ENCODE data around the gene PPIF. TPM values are rescaled to one million over a fixed set of nuclear protein-coding genes. Genes with fewer than 3 reads are reported as not detected.

Gene PPIF
- total and polyA plus RNA-seq, 4 experiments from 2014 or later, result 10.6 to 33.7 (median 19.7) TPM

- H3K4me3 ChIP-seq (ENCODE audit: low read length in 2 of 2), result no peak overlapping the region
- POLR2A ChIA-PET (ENCODE audit: partially characterized antibody), result interaction anchor here (1.6 kb wide), 1 partner anchor 9 kb away, joined by 3 read pairs; no protein-coding TSS in a partner anchor
- no peaks in the 10 kb centered on the region for H3K27me3 ChIP-seq (ENCODE audit: insufficient read depth, low read length)
- no peak overlapping the region for H3K27ac ChIP-seq (ENCODE audit: low read depth, low read length)
- Mint-ChIP-seq H3K27me3 (no peaks in the 10 kb centered on the region), H3K4me3 (no peak overlapping the region), H3K4me1 (peaks cover 15 to 43% (median 26%) of the 10 kb centered on the region in 4 donors), H3K36me3 (peaks cover 51 to 53% of the 10 kb centered on the region in 2 donors), H3K9me3 (peaks cover 0 to 4% (median 0%) of the 10 kb centered on the region in 8 donors), H3K27ac (no peak overlapping the region)
- CTCF ChIA-PET (ENCODE audit: partially characterized antibody), result interaction anchor here (2.1 to 2.4 kb wide), 2 partner anchors 9 to 17 kb away, joined by 7 to 12 read pairs; no protein-coding TSS in a partner anchor
- intact Hi-C loops (cut with micrococcal nuclease), result no loop called here
- no peaks in the 10 kb centered on the region for H3K9me3 ChIP-seq (ENCODE audit: control insufficient read depth in 1 of 2, low read length in 2 of 2)
- peaks cover 21% of the 10 kb centered on the region for H3K36me3 ChIP-seq (ENCODE audit: insufficient read depth, low read length)
- no peak for DNase-seq
- H3K4me1 ChIP-seq (ENCODE audit: insufficient read depth, low read length), result peaks cover 9% of the 10 kb centered on the region
Observed at GRCh38 chr10:79357180-79357579, 9.9 kb downstream of the PPIF start.

- DNase-seq, result no peak
Observed at GRCh38 chr10:79358811-79359210, 11.5 kb downstream of the PPIF start.

GRCh38 chr10:79359816-79360498, 12.7 kb downstream of the PPIF start:
- H3K27ac Mint-ChIP-seq, result peak overlapping the region in 1 of 7 donors; percentile 65
- peaks cover 9% of the 10 kb centered on the region for H3K4me1 ChIP-seq (ENCODE audit: insufficient read depth, low read length)
- no peaks in the 10 kb centered on the region for H3K36me3 ChIP-seq (ENCODE audit: insufficient read depth, low read length)
- CTCF ChIA-PET (ENCODE audit: partially characterized antibody), result interaction anchor here (1.6 kb wide), 1 partner anchor 14 kb away, joined by 7 read pairs; no protein-coding TSS in a partner anchor
- H3K27me3 ChIP-seq (ENCODE audit: insufficient read depth, low read length), result no peaks in the 10 kb centered on the region
- H3K9me3 ChIP-seq (ENCODE audit: control insufficient read depth in 1 of 2, low read length in 2 of 2), result no peaks in the 10 kb centered on the region
- H3K4me1 Mint-ChIP-seq, result peaks cover 13 to 37% (median 22%) of the 10 kb centered on the region in 4 donors
- H3K36me3 Mint-ChIP-seq, result peaks cover 23 to 28% of the 10 kb centered on the region in 2 donors
- DNase-seq, result no peak
- H3K4me3 Mint-ChIP-seq, result no peak overlapping the region
- POLR2A ChIA-PET (ENCODE audit: partially characterized antibody), result interaction anchor here (1.3 kb wide), 1 partner anchor 12 kb away, joined by 4 read pairs; no protein-coding TSS in a partner anchor
- H3K9me3 Mint-ChIP-seq, result peaks cover 0 to 5% (median 0%) of the 10 kb centered on the region in 8 donors
- intact Hi-C loops (cut with micrococcal nuclease), result no loop called here
- no peak overlapping the region for H3K27ac ChIP-seq (ENCODE audit: low read depth, low read length)
- no peak overlapping the region for H3K4me3 ChIP-seq (ENCODE audit: low read length in 2 of 2)
- peaks cover 0 to 3% of the 10 kb centered on the region in 2 donors for H3K27me3 Mint-ChIP-seq

More at GRCh38 chr10:79358811-79359210, 11.5 kb downstream of the PPIF start:
- Mint-ChIP-seq H3K27ac (no peak overlapping the region), H3K4me3 (no peak overlapping the region), H3K9me3 (peaks cover 0 to 4% (median 0%) of the 10 kb centered on the region in 8 donors), H3K36me3 (peaks cover 34 to 40% of the 10 kb centered on the region in 2 donors), H3K4me1 (peaks cover 15 to 44% (median 22%) of the 10 kb centered on the region in 4 donors), H3K27me3 (peaks cover 0 to 3% of the 10 kb centered on the region in 2 donors)
- intact Hi-C loops (cut with micrococcal nuclease), result no loop called here
- H3K9me3 ChIP-seq (ENCODE audit: control insufficient read depth in 1 of 2, low read length in 2 of 2), result no peaks in the 10 kb centered on the region
- peaks cover 9% of the 10 kb centered on the region for H3K4me1 ChIP-seq (ENCODE audit: insufficient read depth, low read length)
- H3K36me3 ChIP-seq (ENCODE audit: insufficient read depth, low read length), result peaks cover 5% of the 10 kb centered on the region
- H3K4me3 ChIP-seq (ENCODE audit: low read length in 2 of 2), result no peak overlapping the region
- ChIA-PET CTCF (ENCODE audit: partially characterized antibody) (interaction anchor here (2.1 to 2.4 kb wide), 2 partner anchors 10 to 15 kb away, joined by 7 to 12 read pairs; no protein-coding TSS in a partner anchor), POLR2A (ENCODE audit: partially characterized antibody) (interaction anchor here (1.6 kb wide), 1 partner anchor 11 kb away, joined by 3 read pairs; no protein-coding TSS in a partner anchor)
- no peaks in the 10 kb centered on the region for H3K27me3 ChIP-seq (ENCODE audit: insufficient read depth, low read length)
- no peak overlapping the region for H3K27ac ChIP-seq (ENCODE audit: low read depth, low read length)

- Mint-ChIP-seq H3K27me3 (peaks cover 0 to 3% of the 10 kb centered on the region in 2 donors), H3K36me3 (peaks cover 15 to 21% of the 10 kb centered on the region in 2 donors), H3K4me1 (peaks cover 12 to 29% (median 19%) of the 10 kb centered on the region in 4 donors), H3K9me3 (peaks cover 0 to 5% (median 0%) of the 10 kb centered on the region in 8 donors), H3K27ac (no peak overlapping the region), H3K4me3 (no peak overlapping the region)
- CTCF ChIA-PET (ENCODE audit: partially characterized antibody), result interaction anchor here (1.6 kb wide), 1 partner anchor 13 kb away, joined by 7 read pairs; no protein-coding TSS in a partner anchor
- POLR2A ChIA-PET (ENCODE audit: partially characterized antibody), result interaction anchor here (1.3 kb wide), 1 partner anchor 12 kb away, joined by 4 read pairs; no protein-coding TSS in a partner anchor
- intact Hi-C loops (cut with micrococcal nuclease), result no loop called here
- DNase-seq, result no peak
- H3K9me3 ChIP-seq (ENCODE audit: control insufficient read depth in 1 of 2, low read length in 2 of 2), result no peaks in the 10 kb centered on the region
- no peaks in the 10 kb centered on the region for H3K36me3 ChIP-seq (ENCODE audit: insufficient read depth, low read length)
- no peaks in the 10 kb centered on the region for H3K27me3 ChIP-seq (ENCODE audit: insufficient read depth, low read length)
- H3K4me3 ChIP-seq (ENCODE audit: low read length in 2 of 2), result no peak overlapping the region
- H3K27ac ChIP-seq (ENCODE audit: low read depth, low read length), result no peak overlapping the region
- peaks cover 9% of the 10 kb centered on the region for H3K4me1 ChIP-seq (ENCODE audit: insufficient read depth, low read length)
Observed at GRCh38 chr10:79360499-79361342, 13.5 kb downstream of the PPIF start.

GRCh38 chr10:79361726-79362397, 14.6 kb downstream of the PPIF start:
- peaks cover 0 to 5% (median 0%) of the 10 kb centered on the region in 8 donors for H3K9me3 Mint-ChIP-seq
- intact Hi-C loops (cut with micrococcal nuclease), result no loop called here
- Histone ChIP-seq H3K27me3 (ENCODE audit: insufficient read depth, low read length) (no peaks in the 10 kb centered on the region), H3K4me1 (ENCODE audit: insufficient read depth, low read length) (peaks cover 9% of the 10 kb centered on the region), H3K4me3 (ENCODE audit: low read length in 2 of 2) (no peak overlapping the region), H3K36me3 (ENCODE audit: insufficient read depth, low read length) (no peaks in the 10 kb centered on the region), H3K27ac (ENCODE audit: low read depth, low read length) (no peak overlapping the region), H3K9me3 (ENCODE audit: control insufficient read depth in 1 of 2, low read length in 2 of 2) (no peaks in the 10 kb centered on the region)
- peak overlapping the region in 4 of 8 donors; percentile 2 to 39 (median 17) for H3K4me3 Mint-ChIP-seq
- peaks cover 11 to 27% (median 18%) of the 10 kb centered on the region in 4 donors for H3K4me1 Mint-ChIP-seq
- ChIA-PET POLR2A (ENCODE audit: partially characterized antibody) (no interaction called here), CTCF (ENCODE audit: partially characterized antibody) (interaction anchor here (1.1 kb wide), 1 partner anchor 13 kb away, joined by 3 read pairs; no protein-coding TSS in a partner anchor)
- H3K27me3 Mint-ChIP-seq, result peaks cover 0 to 3% of the 10 kb centered on the region in 2 donors
- DNase-seq, result peak in 1 of 5 donors; percentile 24
- H3K27ac Mint-ChIP-seq, result peak overlapping the region in 4 of 7 donors; percentile 8 to 64 (median 41)
- peaks cover 7 to 13% of the 10 kb centered on the region in 2 donors for H3K36me3 Mint-ChIP-seq

GRCh38 chr10:79367426-79368189, 20.3 kb downstream of the PPIF start:
- DNase-seq, result peak in 1 of 5 donors; percentile 20
- H3K4me1 Mint-ChIP-seq, result peaks cover 0 to 5% (median 2%) of the 10 kb centered on the region in 4 donors
- intact Hi-C loops (cut with micrococcal nuclease), result no loop called here
- Histone ChIP-seq H3K27me3 (ENCODE audit: insufficient read depth, low read length) (no peaks in the 10 kb centered on the region), H3K9me3 (ENCODE audit: control insufficient read depth in 1 of 2, low read length in 2 of 2) (no peaks in the 10 kb centered on the region), H3K4me3 (ENCODE audit: low read length in 2 of 2) (no peak overlapping the region), H3K36me3 (ENCODE audit: insufficient read depth, low read length) (no peaks in the 10 kb centered on the region), H3K4me1 (ENCODE audit: insufficient read depth, low read length) (no peaks in the 10 kb centered on the region), H3K27ac (ENCODE audit: low read depth, low read length) (no peak overlapping the region)
- peaks cover 0 to 16% (median 8%) of the 10 kb centered on the region in 8 donors for H3K9me3 Mint-ChIP-seq
- CTCF ChIA-PET (ENCODE audit: partially characterized antibody), result no interaction called here
- peaks cover 0 to 3% of the 10 kb centered on the region in 2 donors for H3K27me3 Mint-ChIP-seq
- no peak overlapping the region for H3K27ac Mint-ChIP-seq
- POLR2A ChIA-PET (ENCODE audit: partially characterized antibody), result no interaction called here
- H3K4me3 Mint-ChIP-seq, result no peak overlapping the region
- H3K36me3 Mint-ChIP-seq, result peaks cover 0 to 2% of the 10 kb centered on the region in 2 donors

Measured in CD4-positive, alpha-beta memory T cell (primary cell).